ENCODE data around the gene PEMT.

DNA sequence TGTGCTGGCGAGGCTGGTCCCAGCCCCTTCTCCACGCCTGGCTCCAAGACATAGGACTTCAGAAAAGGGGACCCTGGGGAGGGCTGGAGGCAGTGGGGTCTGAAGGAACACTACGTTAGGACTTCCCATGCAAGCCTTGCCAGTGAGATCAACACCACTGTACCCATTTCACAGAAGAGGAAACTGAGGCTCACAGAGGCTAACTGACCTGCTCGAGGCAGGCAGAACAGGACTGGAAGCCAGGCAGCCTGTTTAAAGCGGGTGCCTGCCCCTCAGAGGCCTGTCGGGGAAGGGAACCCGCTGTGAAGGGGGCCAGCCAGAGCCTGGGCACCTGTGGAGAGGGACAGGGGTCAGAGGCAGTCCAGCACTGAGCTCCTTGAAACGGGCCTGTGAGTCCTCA lies 32.3 kb downstream of the PEMT start:
- TF ChIP-seq, protein P1, sequence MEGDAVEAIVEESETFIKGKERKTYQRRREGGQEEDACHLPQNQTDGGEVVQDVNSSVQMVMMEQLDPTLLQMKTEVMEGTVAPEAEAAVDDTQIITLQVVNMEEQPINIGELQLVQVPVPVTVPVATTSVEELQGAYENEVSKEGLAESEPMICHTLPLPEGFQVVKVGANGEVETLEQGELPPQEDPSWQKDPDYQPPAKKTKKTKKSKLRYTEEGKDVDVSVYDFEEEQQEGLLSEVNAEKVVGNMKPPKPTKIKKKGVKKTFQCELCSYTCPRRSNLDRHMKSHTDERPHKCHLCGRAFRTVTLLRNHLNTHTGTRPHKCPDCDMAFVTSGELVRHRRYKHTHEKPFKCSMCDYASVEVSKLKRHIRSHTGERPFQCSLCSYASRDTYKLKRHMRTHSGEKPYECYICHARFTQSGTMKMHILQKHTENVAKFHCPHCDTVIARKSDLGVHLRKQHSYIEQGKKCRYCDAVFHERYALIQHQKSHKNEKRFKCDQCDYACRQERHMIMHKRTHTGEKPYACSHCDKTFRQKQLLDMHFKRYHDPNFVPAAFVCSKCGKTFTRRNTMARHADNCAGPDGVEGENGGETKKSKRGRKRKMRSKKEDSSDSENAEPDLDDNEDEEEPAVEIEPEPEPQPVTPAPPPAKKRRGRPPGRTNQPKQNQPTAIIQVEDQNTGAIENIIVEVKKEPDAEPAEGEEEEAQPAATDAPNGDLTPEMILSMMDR (IDR thresholded peaks at IDR 0.05), result no peak
- TF ChIP-seq POLR2A (IDR thresholded peaks at IDR 0.05), result no peak
